Activated CD4-positive, alpha-beta T cell treated with anti-CD3 and anti-CD28 coated beads for 36 hours (primary cell): Measurements from ENCODE around the gene OR6B1. TPM values are rescaled to one million over a fixed set of nuclear protein-coding genes. Genes with fewer than 3 reads are reported as not detected.

Experiments used
- ATAC-seq: fragments of 200-7000 bp; cut with Tn5 transposase; one replicate; pipeline ENCODE4 v1.10.0; 2021; ENCODE audit warnings: mild to moderate bottlenecking, moderate library complexity
- CTCF ChIA-PET: fragments of 350-600 bp; sonication (Branson Sonifier 250); formaldehyde crosslinking; loops from one replicate; lab custom pipeline; 2021; ENCODE audit warnings: antibody characterized with exemption; lab: Charles Lee
- POLR2A ChIA-PET: fragments of 350-600 bp; sonication (Branson Sonifier 250); formaldehyde crosslinking; loops from one replicate; lab custom pipeline; 2021; ENCODE audit warnings: antibody characterized with exemption, inconsistent platforms; lab: Charles Lee
- DNase-seq: peaks from one replicate; pipeline ENCODE4 v3.0.0-alpha.2; 2020
- H3K27ac Mint-ChIP-seq: one replicate; pipeline ENCODE4 v1.8.0; 2021; ENCODE audit warnings: mixed read lengths
- H3K27me3 Mint-ChIP-seq: one replicate; pipeline ENCODE4 v1.8.0; 2021; ENCODE audit warnings: mixed read lengths
- H3K36me3 Mint-ChIP-seq: one replicate; pipeline ENCODE4 v1.8.0; 2021; ENCODE audit warnings: low read depth, mixed read lengths
- H3K4me1 Mint-ChIP-seq: one replicate; pipeline ENCODE4 v1.8.0; 2021; ENCODE audit warnings: mixed read lengths
- H3K4me3 Mint-ChIP-seq: one replicate; pipeline ENCODE4 v1.8.0; 2021; ENCODE audit warnings: mild to moderate bottlenecking, moderate library complexity, mixed read lengths
- H3K9me3 Mint-ChIP-seq: one replicate; pipeline ENCODE4 v1.8.0; 2021; ENCODE audit warnings: low read depth, mixed read lengths
- intact Hi-C, 2 experiments: fragments of 100-400 bp; cut with DNase I in 1 of 2; cut with micrococcal nuclease in 1 of 2; formaldehyde crosslinking; loops; one replicate each; pipeline versions ENCODE4 v1.14.2 to v1.15.1; 2022 to 2024; cut with DNase I, micrococcal nuclease
- total RNA-seq, 2 experiments: library from RNA; stranded (reverse); gene quantifications; one replicate each; pipeline ENCODE4 v1.2.3, GENCODE V29; 2021

The OR6B1 gene
- total RNA-seq, 2 experiments from 2014 or later: not detected

GRCh38 chr7:143979359-143979758 is 20.8 kb upstream of the OR6B1 start:
- ATAC-seq (no peak), DNase-seq (no peak)
- Mint-ChIP-seq H3K9me3 (no peaks in the 10 kb centered on the region), H3K4me3 (no peak overlapping the region), H3K27me3 (peaks cover 10% of the 10 kb centered on the region), H3K36me3 (no peaks in the 10 kb centered on the region), H3K4me1 (no peaks in the 10 kb centered on the region), H3K27ac (no peak overlapping the region)
- intact Hi-C loops: loop anchor here (5.0 kb wide), 2 partner anchors 52 to 62 kb away; no protein-coding TSS in a partner anchor
- ChIA-PET POLR2A (no interaction called here), CTCF (no interaction called here)

DNA sequence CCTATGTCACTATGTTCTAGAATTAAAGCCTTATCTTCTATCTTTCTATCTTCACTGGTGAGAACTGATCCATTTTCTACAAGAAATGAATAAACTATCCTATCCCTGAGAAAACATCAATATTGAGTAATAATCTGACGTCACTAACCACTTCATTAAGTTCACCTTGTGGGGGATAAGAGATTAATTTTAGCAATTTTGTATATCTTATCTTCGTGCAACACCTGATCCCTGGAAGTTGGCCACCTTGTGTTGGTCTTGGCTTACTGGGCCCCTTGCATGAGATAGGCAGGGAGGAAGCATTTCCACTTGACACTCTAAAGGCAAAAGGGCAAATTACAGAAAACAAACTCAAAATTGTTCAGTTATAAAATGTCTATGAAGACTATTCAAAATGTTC is 20.1 kb upstream of the OR6B1 start:
- ChIA-PET POLR2A (no interaction called here), CTCF (no interaction called here)
- H3K36me3 Mint-ChIP-seq: no peaks in the 10 kb centered on the region
- intact Hi-C loops: loop anchor here (5.0 kb wide), 2 partner anchors 53 to 63 kb away; no protein-coding TSS in a partner anchor
- H3K27ac Mint-ChIP-seq: no peak overlapping the region
- H3K27me3 Mint-ChIP-seq: peaks cover 4% of the 10 kb centered on the region
- no peaks in the 10 kb centered on the region for H3K4me1 Mint-ChIP-seq
- no peaks in the 10 kb centered on the region for H3K9me3 Mint-ChIP-seq
- DNase-seq (no peak), ATAC-seq (no peak)
- H3K4me3 Mint-ChIP-seq: no peak overlapping the region

DNA sequence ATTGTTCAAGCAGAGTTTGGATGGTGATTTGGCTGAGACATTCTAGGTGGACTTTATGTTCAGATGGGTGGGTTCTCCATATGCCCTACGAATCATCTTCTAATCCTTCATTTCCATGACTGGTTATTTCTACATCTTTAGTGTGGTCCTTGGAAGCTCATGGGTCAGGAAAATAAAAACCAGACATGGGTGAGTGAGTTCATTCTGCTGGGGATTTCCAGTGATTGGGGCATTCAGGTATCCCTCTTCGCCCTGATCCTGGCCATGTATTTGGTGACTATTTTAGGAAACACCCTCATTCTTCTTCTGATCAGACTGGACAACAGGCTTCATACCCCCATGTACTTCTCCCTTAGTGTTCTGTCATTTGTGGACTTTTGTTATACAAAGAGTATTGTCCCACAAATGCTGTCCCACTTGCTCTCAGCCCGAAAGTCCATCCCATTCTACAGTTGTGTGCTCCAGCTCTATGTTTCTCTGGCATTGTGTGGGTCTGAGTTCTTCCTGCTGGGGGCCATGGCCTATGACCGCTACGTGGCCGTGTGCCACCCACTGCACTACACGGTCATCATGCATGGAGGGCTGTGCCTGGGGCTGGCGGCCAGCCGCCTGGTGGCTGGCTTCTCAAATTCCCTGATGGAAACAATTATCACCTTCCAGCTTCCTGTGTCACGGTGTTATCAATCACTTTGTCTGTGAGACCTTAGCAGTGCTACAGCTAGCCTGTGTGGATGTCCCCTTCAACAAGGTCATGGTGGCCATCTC is 19.2 kb upstream of the OR6B1 start:
- no peak for ATAC-seq
- H3K9me3 Mint-ChIP-seq: no peaks in the 10 kb centered on the region
- peaks cover 4% of the 10 kb centered on the region for H3K27me3 Mint-ChIP-seq
- CTCF ChIA-PET: no interaction called here
- no peaks in the 10 kb centered on the region for H3K36me3 Mint-ChIP-seq
- intact Hi-C loops: no loop called here
- H3K4me1 Mint-ChIP-seq: no peaks in the 10 kb centered on the region
- no peak for DNase-seq
- no peak overlapping the region for H3K27ac Mint-ChIP-seq
- POLR2A ChIA-PET: no interaction called here
- H3K4me3 Mint-ChIP-seq: no peak overlapping the region

DNA sequence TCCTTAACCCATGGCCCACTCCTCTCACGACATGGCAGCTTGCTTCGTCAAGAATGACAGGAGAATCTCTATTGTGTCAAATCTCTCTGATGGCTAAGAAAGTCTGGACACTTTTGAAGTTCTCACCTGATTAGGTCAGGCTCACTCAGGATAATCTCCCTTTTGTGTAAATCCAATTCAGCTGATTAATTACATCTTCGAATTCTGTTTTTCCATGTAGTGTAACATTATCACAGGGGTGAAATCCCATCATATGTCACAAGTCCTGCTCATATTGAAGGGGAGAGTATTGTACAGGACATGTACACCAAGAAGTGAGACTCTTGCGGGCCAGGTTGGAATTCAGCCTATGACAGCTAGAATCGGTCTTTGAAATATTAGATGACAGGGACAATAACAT is 16.2 kb upstream of the OR6B1 start:
- Mint-ChIP-seq H3K27ac (no peak overlapping the region), H3K4me3 (no peak overlapping the region), H3K4me1 (peaks cover 6% of the 10 kb centered on the region), H3K27me3 (peaks cover 2% of the 10 kb centered on the region), H3K9me3 (peaks cover 2% of the 10 kb centered on the region), H3K36me3 (no peaks in the 10 kb centered on the region)
- CTCF ChIA-PET: no interaction called here
- DNase-seq (no peak), ATAC-seq (no peak)
- POLR2A ChIA-PET: interaction anchor here (0.6 to 0.7 kb wide), 3 partner anchors 7 to 626 kb away, joined by 3 to 5 read pairs (median 4); no protein-coding TSS in a partner anchor
- intact Hi-C loops: no loop called here

DNA sequence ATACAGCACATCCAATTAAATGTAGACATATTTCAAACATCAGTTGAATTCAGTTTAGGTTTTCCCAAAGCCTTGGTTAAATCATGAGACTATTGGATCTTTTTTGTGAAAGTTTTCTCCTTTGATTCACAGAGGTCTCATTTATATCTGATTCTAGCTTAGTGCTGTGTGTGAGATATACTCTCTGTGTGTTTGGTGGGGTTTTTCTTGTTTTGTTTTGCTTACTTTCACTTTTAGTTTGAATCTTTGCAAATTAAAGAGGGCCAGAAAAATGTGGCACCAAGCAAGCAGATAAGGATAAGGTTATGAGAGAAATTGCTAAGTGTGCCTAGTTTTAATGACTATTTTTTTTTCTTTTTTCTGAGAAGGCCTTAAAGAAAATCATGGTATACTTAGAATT is 12.6 kb upstream of the OR6B1 start:
- peaks cover 6% of the 10 kb centered on the region for H3K4me1 Mint-ChIP-seq
- DNase-seq: no peak
- no peaks in the 10 kb centered on the region for H3K36me3 Mint-ChIP-seq
- H3K27ac Mint-ChIP-seq: no peak overlapping the region
- peaks cover 10% of the 10 kb centered on the region for H3K27me3 Mint-ChIP-seq
- no peak for ATAC-seq
- POLR2A ChIA-PET: no interaction called here
- CTCF ChIA-PET: no interaction called here
- H3K9me3 Mint-ChIP-seq: peaks cover 11% of the 10 kb centered on the region
- intact Hi-C loops: no loop called here
- H3K4me3 Mint-ChIP-seq: no peak overlapping the region

DNA sequence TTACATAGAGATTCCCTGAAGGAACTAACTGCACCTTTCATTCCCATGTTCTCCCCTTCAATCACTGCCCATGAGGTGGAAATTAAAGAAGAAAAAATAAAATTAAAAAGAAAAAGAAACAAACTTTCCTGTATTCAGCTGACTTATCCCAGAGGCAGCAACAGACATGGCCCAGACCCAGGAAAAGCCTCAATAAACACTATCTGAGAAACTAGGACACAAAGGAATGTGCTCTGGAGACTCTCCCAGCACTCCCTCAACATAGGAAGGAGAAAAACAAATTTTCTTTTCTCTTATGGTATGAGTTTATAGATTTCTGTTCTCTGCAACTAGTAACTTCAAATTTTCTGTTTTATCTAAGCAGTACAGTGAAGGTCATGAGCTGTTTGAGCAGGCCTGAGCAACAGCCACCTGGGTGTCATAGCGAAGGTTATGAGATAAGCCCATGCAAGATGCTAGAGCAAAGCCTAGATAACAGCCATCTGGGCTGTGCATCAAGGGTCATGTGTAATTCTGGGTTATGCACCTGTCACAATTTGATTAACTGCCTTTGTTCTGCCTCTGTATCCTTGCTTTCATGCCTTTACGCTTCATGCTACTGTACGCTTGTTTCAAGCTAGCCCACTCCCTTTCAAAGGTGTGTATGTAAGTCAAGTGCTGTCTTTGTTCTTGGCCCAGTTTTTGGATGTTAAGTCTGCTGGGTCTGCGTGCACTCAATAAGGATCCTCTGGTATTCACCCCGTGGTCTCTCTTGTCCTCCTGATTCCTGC is 11.0 kb upstream of the OR6B1 start:
- intact Hi-C loops: no loop called here
- DNase-seq: no peak
- no peak for ATAC-seq

GRCh38 chr7:143992670-143993069 is 7.5 kb upstream of the OR6B1 start:
- peaks cover 11% of the 10 kb centered on the region for H3K9me3 Mint-ChIP-seq
- ATAC-seq: no peak
- intact Hi-C loops: no loop called here
- peaks cover 12% of the 10 kb centered on the region for H3K27me3 Mint-ChIP-seq
- no peak overlapping the region for H3K4me3 Mint-ChIP-seq
- no peak overlapping the region for H3K27ac Mint-ChIP-seq
- peaks cover 2% of the 10 kb centered on the region for H3K4me1 Mint-ChIP-seq
- DNase-seq: no peak
- no peaks in the 10 kb centered on the region for H3K36me3 Mint-ChIP-seq
- CTCF ChIA-PET: no interaction called here
- POLR2A ChIA-PET: no interaction called here

More for the DNA sequence above, 11.0 kb upstream of the OR6B1 start:
- peaks cover 6% of the 10 kb centered on the region for H3K4me1 Mint-ChIP-seq
- no peak overlapping the region for H3K4me3 Mint-ChIP-seq
- POLR2A ChIA-PET: no interaction called here
- H3K36me3 Mint-ChIP-seq: no peaks in the 10 kb centered on the region
- CTCF ChIA-PET: no interaction called here
- H3K27me3 Mint-ChIP-seq: peaks cover 12% of the 10 kb centered on the region
- H3K9me3 Mint-ChIP-seq: peaks cover 11% of the 10 kb centered on the region
- no peak overlapping the region for H3K27ac Mint-ChIP-seq

DNA sequence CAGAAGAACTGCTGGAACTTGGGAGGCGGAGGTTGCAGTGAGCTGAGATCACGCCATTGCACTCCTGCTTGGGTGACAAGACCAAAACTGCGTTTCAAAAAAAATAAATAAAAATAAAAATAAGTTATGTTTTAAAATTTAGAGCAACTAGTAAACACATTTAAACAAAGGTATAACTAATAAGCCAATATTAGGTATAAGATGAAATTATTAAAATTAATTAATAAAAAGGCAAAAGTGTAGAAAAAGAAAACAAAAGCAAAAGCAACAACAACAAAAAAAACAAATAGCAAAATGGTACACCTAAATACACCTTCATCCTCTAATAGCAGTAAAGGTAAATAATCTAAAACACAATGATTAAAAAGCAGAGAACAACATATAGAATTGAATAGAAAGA is 6.2 kb upstream of the OR6B1 start:
- H3K4me3 Mint-ChIP-seq: no peak overlapping the region
- intact Hi-C loops: no loop called here
- POLR2A ChIA-PET: no interaction called here
- DNase-seq (no peak), ATAC-seq (no peak)
- CTCF ChIA-PET: no interaction called here
- H3K27ac Mint-ChIP-seq: no peak overlapping the region
- no peaks in the 10 kb centered on the region for H3K4me1 Mint-ChIP-seq
- no peaks in the 10 kb centered on the region for H3K36me3 Mint-ChIP-seq
- peaks cover 12% of the 10 kb centered on the region for H3K27me3 Mint-ChIP-seq
- peaks cover 8% of the 10 kb centered on the region for H3K9me3 Mint-ChIP-seq

- ChIA-PET POLR2A (no interaction called here), CTCF (no interaction called here)
- Mint-ChIP-seq H3K9me3 (no peaks in the 10 kb centered on the region), H3K4me3 (no peak overlapping the region), H3K27me3 (peaks cover 13% of the 10 kb centered on the region), H3K36me3 (no peaks in the 10 kb centered on the region), H3K4me1 (no peaks in the 10 kb centered on the region), H3K27ac (no peak overlapping the region)
- intact Hi-C loops: no loop called here
- ATAC-seq (no peak), DNase-seq (no peak)
Measured at GRCh38 chr7:144001543-144001942, 1.4 kb downstream of the OR6B1 start.

DNA sequence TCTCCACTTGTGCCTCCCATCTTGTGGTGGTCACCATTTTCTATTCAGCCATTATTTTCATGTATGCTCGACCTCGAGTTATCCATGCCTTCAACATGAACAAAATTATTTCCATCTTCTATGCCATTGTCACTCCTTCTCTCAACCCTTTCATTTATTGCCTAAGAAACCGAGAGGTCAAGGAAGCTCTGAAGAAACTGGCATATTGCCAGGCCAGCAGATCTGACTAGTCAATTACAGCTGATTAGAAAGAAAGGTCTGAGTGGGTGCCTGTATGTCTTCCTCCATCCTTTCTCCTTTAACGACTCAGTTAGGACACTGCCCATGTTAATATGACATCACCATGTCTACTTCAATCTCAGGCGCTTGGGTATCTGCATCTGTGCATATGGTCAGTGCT is 4.6 kb downstream of the OR6B1 start:
- Mint-ChIP-seq H3K4me3 (no peak overlapping the region), H3K4me1 (no peaks in the 10 kb centered on the region), H3K27ac (no peak overlapping the region), H3K27me3 (peaks cover 13% of the 10 kb centered on the region), H3K36me3 (no peaks in the 10 kb centered on the region), H3K9me3 (peaks cover 5% of the 10 kb centered on the region)
- ATAC-seq (no peak), DNase-seq (no peak)
- intact Hi-C loops: no loop called here
- POLR2A ChIA-PET: no interaction called here
- CTCF ChIA-PET: no interaction called here

DNA sequence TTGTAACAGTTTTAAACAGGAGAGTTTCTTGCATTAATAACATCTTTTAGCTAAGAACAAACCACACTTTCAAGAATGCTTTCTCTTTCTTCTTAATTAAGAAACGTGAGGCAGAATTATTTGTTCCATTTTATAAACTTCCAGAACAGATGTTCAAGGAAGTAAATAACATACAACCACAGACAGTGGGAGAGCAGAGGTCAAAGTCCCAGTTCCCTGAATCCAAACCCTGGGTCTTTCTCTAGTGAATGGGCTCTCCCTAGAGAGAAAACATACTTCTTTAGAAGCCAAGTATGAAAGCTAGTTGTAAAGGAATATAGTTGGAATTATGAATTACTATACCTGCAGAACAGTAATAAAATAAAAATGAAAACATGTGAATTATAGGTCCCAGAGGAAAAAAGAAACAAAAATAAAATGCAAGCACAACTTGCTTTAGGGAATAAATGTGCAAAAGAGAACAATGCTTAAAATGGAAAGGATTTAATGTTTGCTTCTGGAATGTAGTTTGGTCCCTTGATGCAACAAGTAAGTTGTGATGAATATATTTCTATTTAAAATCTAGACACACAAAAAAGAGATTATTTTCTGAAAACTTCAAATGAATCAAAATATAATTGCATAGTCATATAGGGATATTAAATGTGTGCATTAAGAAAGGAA is 6.0 kb downstream of the OR6B1 start:
- H3K4me3 Mint-ChIP-seq: no peak overlapping the region
- peaks cover 13% of the 10 kb centered on the region for H3K27me3 Mint-ChIP-seq
- no peak for DNase-seq
- no peak for ATAC-seq
- ChIA-PET POLR2A (no interaction called here), CTCF (interaction anchor here (0.6 kb wide), 1 partner anchor 451 kb away, joined by 3 read pairs; no protein-coding TSS in a partner anchor)
- H3K27ac Mint-ChIP-seq: no peak overlapping the region
- no peaks in the 10 kb centered on the region for H3K4me1 Mint-ChIP-seq
- H3K9me3 Mint-ChIP-seq: peaks cover 12% of the 10 kb centered on the region
- intact Hi-C loops: no loop called here
- no peaks in the 10 kb centered on the region for H3K36me3 Mint-ChIP-seq
